Ecto neural progenitor cell (in vitro differentiated cells): ENCODE results near the gene RHOF.

Experiments
- DNase-seq: peaks from one replicate; pipeline ENCODE4 v3.0.0-alpha.2; 2018; ENCODE audit warnings: low spot score

The RHOF gene

DNA sequence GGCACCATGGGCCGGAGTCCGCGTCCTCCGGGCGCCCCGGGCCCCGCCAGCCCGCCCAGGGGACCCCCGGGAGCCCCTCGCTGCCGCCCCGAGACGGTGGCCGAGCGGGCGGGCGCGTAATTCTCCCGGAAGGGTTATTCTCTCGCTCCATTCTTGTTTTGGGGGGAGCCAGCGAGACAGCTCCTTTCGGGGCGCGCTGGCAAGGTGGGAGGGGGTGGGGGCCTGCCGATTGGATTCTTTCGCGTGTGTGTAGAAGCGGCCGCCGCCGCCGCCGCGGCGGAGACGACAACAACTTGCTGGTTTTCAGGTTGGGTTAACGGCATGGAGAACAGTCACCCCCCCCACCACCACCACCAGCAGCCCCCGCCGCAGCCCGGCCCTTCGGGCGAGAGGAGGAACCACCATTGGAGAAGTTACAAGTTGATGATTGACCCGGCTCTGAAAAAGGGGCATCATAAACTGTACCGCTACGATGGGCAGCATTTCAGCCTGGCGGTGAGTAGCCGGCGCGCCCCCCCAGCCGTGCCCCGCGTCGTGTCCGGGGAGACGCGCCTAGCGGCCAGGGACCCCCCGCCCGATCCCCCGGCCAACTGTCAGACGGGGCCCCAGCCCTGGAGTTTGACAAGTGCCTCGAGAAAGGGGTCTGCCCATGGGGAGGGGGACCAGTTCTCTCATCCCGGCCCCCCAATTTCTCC, 11.1 kb upstream of the RHOF start:
- peak; percentile 71 for DNase-seq

DNA sequence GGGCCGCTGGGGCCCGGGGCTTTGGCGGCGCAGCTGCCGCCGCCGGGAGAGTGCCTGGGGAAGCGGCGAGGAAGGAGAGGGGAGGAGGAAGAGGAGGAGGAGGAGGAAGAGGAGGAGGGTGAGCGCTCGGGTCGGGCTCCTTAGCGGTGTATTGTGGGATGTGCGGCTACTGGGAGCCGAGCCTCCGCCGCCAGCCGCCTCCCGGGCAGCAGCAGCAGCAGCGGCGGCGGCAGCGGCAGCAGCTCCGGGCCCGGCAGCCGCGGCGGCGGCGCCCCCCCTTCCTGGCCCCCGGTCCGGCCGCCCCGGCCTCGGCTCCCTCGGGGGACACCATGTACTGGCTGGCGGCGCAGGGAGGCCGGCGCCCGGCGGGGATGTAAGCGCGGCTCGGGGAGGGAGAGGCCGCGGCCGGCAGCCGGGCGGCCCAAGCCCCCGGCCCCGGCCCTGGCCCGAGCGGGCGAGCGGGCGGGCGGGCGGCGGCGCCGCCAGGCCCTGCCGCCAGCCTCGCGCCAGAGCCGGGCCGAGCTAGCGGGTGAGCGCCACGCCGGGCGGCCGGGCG, 10.5 kb upstream of the RHOF start, which contains the start of gene SETD1B:
SETD1B (plus strand) TSS at position 149 of the 556 bp plus-strand sequence. CDS start 729 bp downstream, outside the sequence.
- peak; percentile 82 for DNase-seq

DNA sequence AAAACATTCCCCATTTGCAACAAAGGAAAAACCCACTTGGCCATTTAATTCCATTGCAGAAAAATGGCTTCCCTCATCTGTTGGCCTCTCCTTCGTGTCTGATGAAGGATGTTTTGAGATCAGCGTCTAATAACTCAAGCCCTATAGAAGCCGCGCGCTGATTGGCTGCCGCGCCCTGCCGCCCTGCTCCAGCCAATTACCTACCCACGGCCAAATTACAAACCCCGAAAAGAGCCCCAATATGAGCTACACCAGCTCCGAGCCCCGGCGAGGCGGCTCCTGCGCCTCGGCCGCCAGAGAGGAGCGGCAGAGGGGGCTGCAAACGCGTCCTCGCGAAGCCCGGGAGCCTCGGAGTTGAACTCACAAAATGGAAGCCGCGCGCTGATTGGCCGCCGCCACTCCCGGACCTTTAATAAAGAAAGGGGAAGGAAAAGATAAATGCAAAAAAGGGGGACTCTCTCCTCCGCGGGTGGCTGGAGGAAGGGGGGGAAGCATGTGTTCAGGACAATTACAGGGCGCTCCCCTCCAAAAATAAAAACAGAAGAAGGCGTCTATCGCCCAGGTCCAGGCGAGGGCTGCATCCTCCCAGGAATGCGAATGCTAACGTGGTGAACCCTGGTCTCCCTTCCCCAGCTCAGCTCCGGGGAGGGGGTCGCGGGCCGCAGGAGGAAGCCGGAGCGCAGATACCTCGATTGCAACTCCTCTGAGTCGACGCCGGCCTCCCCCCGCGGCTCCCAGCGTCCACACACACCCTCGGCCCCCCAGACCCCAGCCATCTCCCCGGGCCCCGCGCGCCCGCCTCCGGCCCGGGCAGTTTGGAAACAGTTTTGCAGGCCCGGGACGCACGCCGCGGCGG, 9.6 kb upstream of the RHOF start:
- DNase-seq, result peak; percentile 95

DNA sequence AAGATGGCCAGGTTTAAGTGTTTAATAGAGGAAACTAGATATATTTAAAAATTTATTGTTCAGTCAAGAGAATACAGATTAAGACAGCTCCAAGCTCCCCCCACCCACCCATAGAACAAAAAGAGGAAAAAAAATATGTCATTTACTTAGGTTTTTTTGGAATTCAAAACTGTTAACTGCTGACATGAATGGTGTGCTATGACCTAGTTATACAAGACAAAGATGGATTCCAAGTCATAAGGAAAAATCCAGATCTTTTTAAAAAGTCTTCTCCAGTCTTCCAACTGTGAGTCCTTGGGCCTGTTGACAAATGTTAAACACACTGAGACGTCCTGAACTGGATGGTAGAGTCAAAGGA, 9.0 kb upstream of the RHOF start:
- DNase-seq, result no peak

DNA sequence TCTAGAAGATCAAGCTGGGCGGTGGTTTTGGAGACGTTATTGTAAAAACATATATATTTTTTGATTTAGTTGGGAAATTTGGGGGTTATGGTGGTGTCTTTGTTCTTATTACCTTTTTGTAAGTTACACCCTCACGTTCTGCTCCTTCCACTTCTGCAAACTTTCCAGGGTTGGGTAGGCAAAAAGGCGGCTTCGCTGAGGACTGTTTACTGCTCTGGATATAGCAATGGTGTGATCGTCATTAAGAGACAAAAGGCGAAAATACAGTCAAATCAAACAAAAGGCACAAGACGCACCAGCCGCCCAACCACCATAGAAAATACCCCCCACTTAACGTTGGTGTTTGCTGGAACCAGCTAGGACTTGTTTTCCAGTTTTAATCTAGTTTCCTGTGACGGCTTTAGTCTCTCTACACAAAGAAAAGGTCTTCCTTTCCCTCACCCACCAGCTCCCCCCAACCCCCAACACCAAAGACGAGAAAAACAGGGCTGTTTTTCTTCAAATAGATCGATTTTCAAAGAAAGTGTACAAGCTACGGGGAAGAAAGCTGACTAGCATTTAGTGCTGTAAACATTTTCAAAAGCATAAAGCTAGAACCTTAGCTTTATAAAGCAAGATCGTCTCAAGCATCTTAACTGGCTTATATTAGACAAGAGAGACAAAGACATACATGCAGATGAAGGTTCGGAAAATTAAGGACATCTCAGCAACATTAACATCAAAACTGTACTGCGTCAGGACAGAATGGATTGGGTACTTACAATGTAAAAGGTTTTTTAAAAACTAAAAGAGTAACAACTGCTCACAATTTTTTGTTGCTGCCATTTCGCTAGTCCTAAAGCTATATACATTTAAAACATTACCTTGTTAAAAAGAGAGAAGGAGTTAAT, 8.4 kb upstream of the RHOF start:
- DNase-seq, result peak; percentile 74

DNA sequence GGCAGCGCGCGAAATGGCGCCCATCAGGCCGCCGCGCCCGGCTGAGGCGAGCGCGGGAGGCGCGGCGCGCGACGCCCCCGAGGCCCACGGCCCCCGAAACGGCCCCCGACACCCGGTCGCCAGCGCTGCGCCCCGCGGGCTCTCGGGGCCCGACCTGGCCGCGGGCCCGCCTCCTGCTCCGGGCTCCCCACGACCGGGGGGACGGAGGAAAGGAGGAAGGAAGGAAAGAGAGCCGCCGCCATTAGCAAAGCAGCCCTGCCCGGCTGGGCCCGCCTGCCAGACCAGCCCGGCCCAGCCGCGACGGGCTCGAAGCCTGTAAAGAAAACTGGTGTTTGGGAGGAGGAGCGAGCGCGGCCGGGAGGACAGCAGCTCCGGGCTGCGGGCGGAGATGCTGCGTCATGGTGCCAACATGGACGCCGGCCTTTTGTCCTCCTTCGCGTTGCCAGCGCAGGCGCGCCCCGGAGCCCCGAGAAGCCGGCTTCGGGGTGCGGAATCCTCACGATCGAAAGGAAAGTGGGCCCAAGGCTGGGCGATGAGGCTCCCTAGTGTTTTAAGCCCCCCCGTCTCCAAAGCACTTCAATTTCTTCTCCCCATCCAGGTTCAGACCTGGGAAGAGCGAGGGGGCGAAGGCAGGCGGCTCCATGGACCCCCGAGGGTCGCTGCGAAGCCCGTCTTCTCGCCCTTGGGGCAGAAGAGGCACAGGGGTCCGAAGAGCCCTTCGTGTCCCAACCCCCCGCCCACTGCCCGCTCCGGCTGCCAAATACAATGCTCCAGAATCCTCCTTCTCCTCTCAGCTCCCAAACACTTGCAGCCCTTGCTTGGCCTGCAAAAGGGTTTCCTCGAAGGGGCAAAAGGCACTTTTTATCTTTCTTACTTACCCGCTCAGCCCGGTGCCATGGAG, 7.5 kb upstream of the RHOF start:
- peak; percentile 86 for DNase-seq

- DNase-seq, result peak; percentile 87
Measured at GRCh38 chr12:121799842-121800693, 6.6 kb upstream of the RHOF start.

DNA sequence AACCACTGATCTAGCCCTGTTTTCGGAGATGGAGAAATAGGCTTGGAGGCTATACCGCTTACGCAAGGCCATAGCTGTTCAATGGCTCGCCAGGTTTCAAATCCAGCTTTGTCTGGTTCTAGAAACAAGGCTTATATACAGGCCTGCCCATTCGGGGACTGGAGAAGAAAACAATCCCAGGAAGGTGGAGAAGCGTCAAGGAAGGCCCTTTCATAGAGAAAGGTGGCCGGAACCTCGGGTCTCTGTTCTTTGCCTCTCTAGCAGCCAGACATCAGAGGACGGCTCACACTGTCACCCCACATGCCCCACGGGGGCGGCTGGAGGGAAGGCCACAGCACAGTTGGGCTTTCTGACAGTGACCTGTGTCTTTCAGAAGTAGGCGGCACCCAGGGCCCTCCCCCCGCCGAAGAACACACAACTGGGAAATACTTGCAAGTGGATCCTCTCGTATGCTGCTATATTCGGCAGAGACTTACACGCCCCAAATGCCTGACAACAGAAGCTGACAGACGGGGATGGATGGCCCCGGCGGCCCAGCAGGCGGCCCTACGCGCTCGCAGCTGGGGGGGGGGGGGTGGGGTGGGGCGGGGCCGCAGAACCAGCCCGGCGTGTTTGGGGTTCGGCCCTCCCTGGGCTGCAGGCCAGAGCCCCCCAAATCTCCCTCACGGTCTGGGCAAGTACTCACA, 5.8 kb upstream of the RHOF start:
- DNase-seq, result peak; percentile 81

GRCh38 chr12:121798787-121799155, 5.3 kb upstream of the RHOF start:
- no peak for DNase-seq

DNA sequence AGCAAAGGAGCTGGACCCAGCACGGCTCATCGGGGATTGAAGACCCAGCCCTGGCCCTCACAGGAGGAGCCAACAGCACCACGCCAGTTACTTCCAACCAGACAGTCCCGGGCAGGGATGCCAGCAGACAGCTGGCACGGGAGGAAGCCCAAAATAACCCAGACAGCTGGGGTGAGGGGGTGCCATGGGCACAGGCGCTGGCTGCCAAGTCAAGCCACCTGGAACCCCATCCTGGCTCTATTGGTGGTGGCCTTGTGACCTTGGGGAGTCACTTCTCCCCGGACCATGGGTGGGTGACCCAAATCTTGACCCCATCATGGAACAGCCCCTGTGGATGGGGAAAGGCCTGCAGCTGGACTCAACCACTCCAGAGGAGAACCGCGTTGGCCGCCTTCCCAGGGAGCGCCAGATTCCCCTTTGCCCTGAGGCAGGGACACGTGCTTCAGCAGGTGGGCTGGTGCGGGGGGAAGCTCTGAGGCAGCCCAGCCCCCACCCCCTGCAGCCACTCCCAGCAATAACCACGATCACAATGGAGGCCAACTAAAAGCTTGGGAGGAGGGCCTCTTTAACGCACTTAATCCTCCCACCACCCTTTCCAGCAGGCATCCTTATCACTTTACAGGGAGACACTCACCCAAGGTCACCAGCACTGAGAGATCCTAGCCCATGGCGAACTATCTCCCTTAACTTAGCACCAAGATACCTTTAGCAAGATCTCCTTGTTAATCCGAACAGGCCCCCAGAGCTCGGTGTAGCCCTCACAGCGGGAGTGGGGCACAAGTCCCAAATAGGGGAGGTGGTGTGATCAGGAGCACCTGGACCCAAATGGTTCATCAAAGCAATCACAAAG, 4.7 kb upstream of the RHOF start:
- DNase-seq, result peak; percentile 77

GRCh38 chr12:121796855-121797751, 3.6 kb upstream of the RHOF start:
- peak; percentile 96 for DNase-seq

DNA sequence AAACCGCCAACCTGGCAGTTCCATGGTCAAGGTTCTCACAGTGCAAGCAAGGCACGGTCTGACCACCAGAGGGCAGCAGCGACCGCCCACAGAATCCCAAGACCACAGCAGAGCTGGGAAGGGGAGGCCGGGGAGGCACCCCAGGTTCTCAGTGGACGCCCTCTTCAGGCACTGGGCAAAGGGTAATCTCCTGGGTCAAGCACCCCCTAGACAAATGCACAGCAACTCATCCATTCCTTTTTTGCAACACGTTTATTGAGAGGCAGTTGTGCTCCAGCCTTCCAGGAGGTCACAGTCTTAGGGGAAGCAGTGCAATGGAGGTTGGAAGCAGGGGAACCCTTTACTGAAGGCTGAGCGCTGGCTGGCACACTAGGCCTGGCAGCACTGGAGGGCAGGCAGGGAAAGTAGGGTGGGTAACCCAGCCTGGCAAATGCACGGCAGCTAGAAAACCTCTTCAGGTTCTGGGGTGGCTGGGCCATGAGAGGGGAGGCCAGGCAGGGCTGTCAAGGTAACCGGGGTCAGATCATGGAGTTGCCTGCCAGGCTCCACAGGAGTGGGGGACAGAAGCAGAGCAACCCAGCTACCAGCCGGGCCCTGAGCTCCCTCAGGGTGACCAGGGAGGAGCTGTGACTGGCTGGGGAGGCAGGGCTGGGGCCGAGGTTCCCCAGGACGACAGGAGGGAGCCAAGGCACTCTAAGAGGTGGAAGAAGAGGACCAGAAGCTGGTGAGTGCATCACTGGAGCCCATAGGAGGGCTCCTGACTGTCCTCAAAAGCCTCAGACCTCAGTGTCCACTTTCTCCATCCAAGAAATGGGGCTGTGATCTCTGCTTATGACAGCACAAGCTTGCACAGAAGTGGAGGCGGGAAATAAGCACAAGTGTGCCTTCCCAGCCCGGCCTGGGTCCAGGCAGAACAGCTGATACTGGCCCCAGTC, 1.8 kb upstream of the RHOF start:
- DNase-seq, result peak; percentile 92

GRCh38 chr12:121794534-121795033, 1.1 kb upstream of the RHOF start:
- peak; percentile 78 for DNase-seq

GRCh38 chr12:121793838-121794533, 498 bp upstream of the RHOF start:
- DNase-seq, result peak; percentile 98
